ENCODE data around the gene TXLNB. TPM values are rescaled to one million over a fixed set of nuclear protein-coding genes. Genes with fewer than 3 reads are reported as not detected.

The TXLNB gene
- total and polyA plus RNA-seq, 10 donors, result 1.2 to 6.6 (median 3.1) TPM

DNA sequence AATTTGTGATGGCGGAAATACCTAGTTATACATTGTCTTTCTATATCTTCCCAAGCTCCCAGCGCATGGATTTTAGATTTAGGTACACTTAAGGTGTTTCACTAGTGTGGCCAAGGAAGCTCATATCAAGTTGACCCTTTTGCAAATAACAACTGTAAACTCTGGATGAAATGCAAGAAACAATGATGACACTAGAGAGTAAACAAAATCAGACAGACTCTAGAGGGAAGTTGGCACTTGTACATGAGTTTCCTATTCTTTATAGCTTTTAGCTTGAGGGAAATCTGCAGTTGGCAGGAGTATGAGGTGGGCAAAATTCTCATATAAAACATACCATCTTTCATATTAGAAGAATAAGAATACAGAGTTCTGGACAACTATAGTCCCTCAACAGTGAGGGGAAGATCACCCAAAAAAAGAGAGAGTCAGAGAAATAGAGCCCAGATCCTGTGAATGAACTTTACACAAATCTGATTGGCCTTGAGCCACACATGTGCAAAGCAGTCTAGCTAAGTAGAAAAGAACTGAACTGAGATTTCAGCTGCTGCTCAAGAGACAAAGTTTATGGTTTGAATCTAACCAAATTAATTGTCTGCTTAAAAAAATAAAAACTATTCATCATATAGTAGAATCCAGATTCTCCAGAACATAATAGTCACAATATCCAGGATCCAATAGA lies 26.1 kb downstream of the TXLNB start:
- Histone ChIP-seq H3K27me3 (replicated peaks in 1 of 7) (no peaks in the 10 kb centered on the region), H3K4me3 (no peak overlapping the region), H3K9me3 (no peaks in the 10 kb centered on the region), H3K36me3 (peaks cover 0 to 8% (median 0%) of the 10 kb centered on the region in 6 donors), H3K27ac (no peak overlapping the region), H3K4me1 (peaks cover 2 to 44% (median 13%) of the 10 kb centered on the region in 6 donors)
- TF ChIP-seq POLR2A (IDR thresholded peaks at IDR 0.05) (no peak), POLR2AphosphoS5 (IDR thresholded peaks at IDR 0.05) (no peak)
- TF ChIP-seq, protein P1, sequence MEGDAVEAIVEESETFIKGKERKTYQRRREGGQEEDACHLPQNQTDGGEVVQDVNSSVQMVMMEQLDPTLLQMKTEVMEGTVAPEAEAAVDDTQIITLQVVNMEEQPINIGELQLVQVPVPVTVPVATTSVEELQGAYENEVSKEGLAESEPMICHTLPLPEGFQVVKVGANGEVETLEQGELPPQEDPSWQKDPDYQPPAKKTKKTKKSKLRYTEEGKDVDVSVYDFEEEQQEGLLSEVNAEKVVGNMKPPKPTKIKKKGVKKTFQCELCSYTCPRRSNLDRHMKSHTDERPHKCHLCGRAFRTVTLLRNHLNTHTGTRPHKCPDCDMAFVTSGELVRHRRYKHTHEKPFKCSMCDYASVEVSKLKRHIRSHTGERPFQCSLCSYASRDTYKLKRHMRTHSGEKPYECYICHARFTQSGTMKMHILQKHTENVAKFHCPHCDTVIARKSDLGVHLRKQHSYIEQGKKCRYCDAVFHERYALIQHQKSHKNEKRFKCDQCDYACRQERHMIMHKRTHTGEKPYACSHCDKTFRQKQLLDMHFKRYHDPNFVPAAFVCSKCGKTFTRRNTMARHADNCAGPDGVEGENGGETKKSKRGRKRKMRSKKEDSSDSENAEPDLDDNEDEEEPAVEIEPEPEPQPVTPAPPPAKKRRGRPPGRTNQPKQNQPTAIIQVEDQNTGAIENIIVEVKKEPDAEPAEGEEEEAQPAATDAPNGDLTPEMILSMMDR (IDR thresholded peaks at IDR 0.05 in 8 of 11, conservative IDR thresholded peaks at IDR 0.05 in 3 of 11), result no peak
- no peak for DNase-seq
- intact Hi-C loops (cut with DNase I; ENCODE audit: low total_unique reads), result no loop called here
- WGBS, 5 donors, result 93 to 100% (median 97%) methylated on average over 2 of the region's 2 CpGs

DNA sequence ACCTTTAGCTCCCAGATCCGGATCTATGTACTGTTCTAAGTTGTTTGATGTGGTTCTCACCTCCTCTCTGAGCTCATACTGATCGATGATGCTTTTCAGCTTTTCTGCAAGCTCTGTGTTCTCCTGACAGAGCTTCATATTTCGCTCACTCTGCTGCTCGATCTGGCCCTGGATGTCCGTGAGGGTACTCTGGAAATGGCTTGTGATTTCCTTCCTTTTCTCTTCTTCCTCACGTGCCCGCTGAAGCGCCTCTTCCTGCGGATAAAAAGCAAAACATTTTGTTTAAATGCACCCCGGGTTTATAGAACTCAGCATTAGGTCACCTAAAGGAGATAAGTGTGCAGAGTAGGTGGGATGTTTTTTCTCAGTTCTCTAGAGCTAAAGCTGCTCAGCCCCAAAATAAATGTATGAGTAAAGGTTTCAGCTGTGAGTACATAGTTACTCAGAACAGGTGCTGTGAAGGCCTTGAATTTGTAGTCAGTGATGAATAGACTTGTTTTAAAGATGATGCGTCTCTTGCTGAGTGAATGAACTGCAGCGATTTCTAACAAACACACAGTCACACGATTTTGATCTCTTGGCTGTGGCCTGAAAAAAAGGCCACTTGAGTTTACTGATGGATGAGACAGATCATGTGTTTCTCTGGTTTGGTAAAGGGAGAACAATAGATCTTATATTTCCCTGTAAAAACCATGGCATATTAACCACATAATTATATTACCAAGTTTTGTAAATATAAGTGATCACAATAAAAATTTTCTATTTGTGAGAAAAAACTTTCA lies 29.1 kb downstream of the TXLNB start:
- intact Hi-C loops (cut with DNase I; ENCODE audit: low total_unique reads), result no loop called here
- H3K36me3 ChIP-seq, result peaks cover 0 to 30% (median 3%) of the 10 kb centered on the region in 6 donors
- peak overlapping the region in 1 of 8 donors; percentile 3 for H3K4me3 ChIP-seq
- H3K4me1 ChIP-seq, result peaks cover 2 to 34% (median 12%) of the 10 kb centered on the region in 6 donors
- no peaks in the 10 kb centered on the region for H3K27me3 ChIP-seq (replicated peaks in 1 of 7)
- no peaks in the 10 kb centered on the region for H3K9me3 ChIP-seq
- TF ChIP-seq, protein P1 (IDR thresholded peaks at IDR 0.05 in 8 of 11, conservative IDR thresholded peaks at IDR 0.05 in 3 of 11), result no peak
- TF ChIP-seq POLR2AphosphoS5 (IDR thresholded peaks at IDR 0.05), result peak in 1 of 3 donors; percentile 37
- 44 to 54% (median 47%) methylated on average over 13 of the region's 13 CpGs for WGBS, 5 donors
- DNase-seq, result no peak
- H3K27ac ChIP-seq, result peak overlapping the region in 7 of 8 donors; percentile 20 to 62 (median 44)

DNA sequence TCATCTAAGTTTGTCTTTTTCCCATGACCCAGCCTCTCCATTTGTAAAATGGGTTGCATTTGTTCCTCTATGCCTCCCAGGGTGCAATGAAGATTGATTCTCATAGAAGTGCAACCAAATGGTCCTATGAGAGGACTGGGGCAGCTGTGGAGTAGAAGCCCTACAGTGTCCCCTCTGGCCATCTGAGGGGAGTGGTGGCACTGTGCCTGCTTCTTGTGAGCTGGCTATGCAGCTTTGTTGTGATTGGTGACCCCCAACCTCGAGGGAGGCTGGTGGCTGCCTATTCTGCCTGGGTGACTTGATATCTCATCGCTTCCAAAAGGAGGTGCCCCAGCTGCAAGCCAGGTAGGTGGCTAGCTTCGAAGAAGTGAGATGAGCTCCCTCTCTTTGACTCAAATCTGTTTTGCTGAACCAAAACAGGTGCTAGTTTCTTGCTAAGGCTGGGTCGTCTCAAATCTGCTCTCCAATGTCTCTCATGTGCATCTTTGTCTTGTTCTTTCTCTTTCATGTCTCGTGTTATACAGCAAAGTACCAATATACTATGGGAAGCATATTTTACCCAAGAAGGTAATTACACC lies 33.9 kb downstream of the TXLNB start:
- H3K4me1 ChIP-seq, result peaks cover 2 to 16% (median 9%) of the 10 kb centered on the region in 6 donors
- 74 to 84% (median 83%) methylated on average over 5 of the region's 5 CpGs for WGBS, 5 donors
- TF ChIP-seq POLR2A (IDR thresholded peaks at IDR 0.05) (no peak), POLR2AphosphoS5 (IDR thresholded peaks at IDR 0.05) (no peak)
- TF ChIP-seq, protein P1 (IDR thresholded peaks at IDR 0.05 in 8 of 11, conservative IDR thresholded peaks at IDR 0.05 in 3 of 11), result no peak
- H3K27ac ChIP-seq, result peak overlapping the region in 3 of 8 donors; percentile 27 to 69 (median 29)
- intact Hi-C loops (cut with DNase I; ENCODE audit: low total_unique reads), result no loop called here
- no peaks in the 10 kb centered on the region for H3K27me3 ChIP-seq (replicated peaks in 1 of 7)
- H3K9me3 ChIP-seq, result no peaks in the 10 kb centered on the region
- H3K4me3 ChIP-seq, result no peak overlapping the region
- no peak for DNase-seq
- H3K36me3 ChIP-seq, result peaks cover 0 to 30% (median 3%) of the 10 kb centered on the region in 6 donors

Measured in spleen (tissue), 11 donors.